DND-41 (cell line): ENCODE measurements around the gene CYCS.

Experiments
- ATAC-seq: fragments of 200-7000 bp; cut with Tn5 transposase; 3 replicates; pipeline ENCODE4 v1.9.1; 2021; ENCODE audit warnings: low read depth; ENCODE audit not compliant: insufficient read depth
- DNase-seq: peaks from one replicate; pipeline ENCODE4 v3.0.0-alpha.2; 2020
- H2AFZ ChIP-seq: 2 replicates; pipeline ENCODE4 v1.6.0; 2012; ENCODE audit warnings: low read depth, low read length
- H3K27ac ChIP-seq: 2 replicates; pipeline ENCODE4 v1.5.1; 2012; ENCODE audit warnings: low read length, inconsistent platforms
- H3K27me3 ChIP-seq: fragments of 200-600 bp; sonication (generic); 2 replicates; pipeline ENCODE4 v1.6.0; 2012; ENCODE audit warnings: low read length, mild to moderate bottlenecking, inconsistent platforms; ENCODE audit not compliant: insufficient read depth, poor library complexity
- H3K36me3 ChIP-seq: 2 replicates; pipeline ENCODE4 v1.5.1; 2012; ENCODE audit warnings: low read length, inconsistent platforms; ENCODE audit not compliant: insufficient read depth
- H3K4me1 ChIP-seq: 2 replicates; pipeline ENCODE4 v1.5.1; 2012; ENCODE audit warnings: mild to moderate bottlenecking, low read length; ENCODE audit not compliant: insufficient read depth
- H3K4me2 ChIP-seq: 2 replicates; pipeline ENCODE4 v1.6.0; 2012; ENCODE audit warnings: mild to moderate bottlenecking, moderate library complexity, low read length, inconsistent platforms; ENCODE audit not compliant: insufficient read depth
- H3K4me3 ChIP-seq, 2 experiments: fragments of 200-600 bp in 1 of 2; shearing (Covaris generic) in 1 of 2; 2 replicates each; pipeline ENCODE4 v1.5.1; 2012 to 2016; ENCODE audit warnings: inconsistent platforms in 2 of 2, low read length in 2 of 2, mild to moderate bottlenecking in 2 of 2, low read depth in 1 of 2, moderate library complexity in 1 of 2
- H3K79me2 ChIP-seq: 2 replicates; pipeline ENCODE4 v1.6.0; 2012; ENCODE audit warnings: low read length, inconsistent platforms; ENCODE audit not compliant: insufficient read depth
- H3K9ac ChIP-seq: 2 replicates; pipeline ENCODE4 v1.6.0; 2012; ENCODE audit warnings: low read depth, mild to moderate bottlenecking, inconsistent platforms, low read length, moderate library complexity
- H3K9me3 ChIP-seq: 2 replicates; pipeline ENCODE4 v1.5.1; 2012; ENCODE audit warnings: low read length, moderate library complexity, mild to moderate bottlenecking, inconsistent platforms; ENCODE audit not compliant: insufficient read depth, severe bottlenecking
- H4K20me1 ChIP-seq: 2 replicates; pipeline ENCODE4 v1.6.0; 2012; ENCODE audit warnings: low read length; ENCODE audit not compliant: insufficient read depth
- CTCF ChIP-seq: IDR thresholded peaks from 2 replicates; pipeline ENCODE4 v1.5.1; 2012; ENCODE audit warnings: borderline replicate concordance, low read length, moderate library complexity, mild to moderate bottlenecking; ENCODE audit not compliant: poor library complexity, severe bottlenecking; ENCODE audit errors: extremely low read depth
- EZH2 ChIP-seq: IDR thresholded peaks from 3 replicates; pipeline ENCODE4 v1.6.1; 2012; ENCODE audit warnings: borderline replicate concordance, low read depth, mild to moderate bottlenecking, moderate library complexity, low read length, inconsistent platforms; ENCODE audit not compliant: severe bottlenecking

The CYCS gene

GRCh38 chr7:25073451-25073850, 51.6 kb downstream of the CYCS start:
- DNase-seq = no peak
- Histone ChIP-seq H3K9me3 (no peaks in the 10 kb centered on the region), H3K27me3 (no peaks in the 10 kb centered on the region), H3K4me1 (peaks cover 6% of the 10 kb centered on the region; the same call in 1 of the 2 replicates), H3K27ac (no peak overlapping the region), H3K9ac (no peak overlapping the region), H2AFZ (no peak overlapping the region), H3K4me3 (no peak overlapping the region), H3K4me2 (no peak overlapping the region), H4K20me1 (no peaks in the 10 kb centered on the region), H3K79me2 (no peaks in the 10 kb centered on the region), H3K36me3 (no peaks in the 10 kb centered on the region)
- no peak for ATAC-seq
- TF ChIP-seq CTCF = no peak
- TF ChIP-seq EZH2 = no peak
